ENCODE measurements around the gene ETV5. TPM values are rescaled to one million over a fixed set of nuclear protein-coding genes. Genes with fewer than 3 reads are reported as not detected.

The ETV5 gene
- total and polyA plus RNA-seq, 9 of the 15 experiments (the other 6 are each of a cell fraction or from before 2014, with no cell fraction given), result 9.2 to 25.9 (median 15.9) TPM

- TF ChIP-seq CHD4 (IDR thresholded peaks at IDR 0.05; ENCODE audit: insufficient read depth, insufficient replicate concordance, low read depth, low read length, poor library complexity, severe bottlenecking), result no peak
Measured at GRCh38 chr3:186048119-186048518, 60.8 kb downstream of the ETV5 start (continued).

DNA sequence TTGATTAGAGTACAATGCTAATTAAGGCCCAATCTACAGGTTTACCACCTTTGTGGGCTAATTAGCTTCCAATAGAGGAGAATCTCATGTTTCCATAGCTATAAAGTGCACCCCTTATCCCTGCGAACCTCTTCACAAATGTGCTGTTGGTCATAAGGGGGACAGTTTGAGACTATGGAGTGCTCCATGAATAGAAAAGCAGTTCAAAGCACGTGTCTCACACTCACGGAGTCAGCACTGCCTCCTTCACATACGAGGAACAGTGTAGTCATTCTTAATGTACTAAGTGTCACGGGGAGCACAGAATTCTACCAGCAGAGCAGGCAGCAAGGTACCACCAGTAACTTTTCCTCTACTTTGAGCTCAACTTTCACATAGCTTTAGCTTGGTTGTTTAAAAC lies 62.1 kb downstream of the ETV5 start:
- no peak overlapping the region for H3K4me3 ChIP-seq
- 59% methylated on average over 5 of the region's 5 CpGs for whole genome bisulfite sequencing (ENCODE audit: insufficient coverage, low coverage, missing lambda C conversion rate)
- no peaks in the 10 kb centered on the region; a peak in 2 of 5 replicates for H3K4me1 ChIP-seq (replicated peaks in 1 of 2; ENCODE audit: control insufficient read depth in 2 of 2, insufficient read depth in 2 of 2, low read length in 2 of 2)
- peaks cover 12% of the 10 kb centered on the region; the same call in 2 of the 3 replicates for H3K36me3 ChIP-seq (ENCODE audit: control insufficient read depth, insufficient read depth, low read length)
- in situ Hi-C loops (cut with MboI) (no loop called here), intact Hi-C loops (cut with micrococcal nuclease) (no loop called here)
- H3K27me3 ChIP-seq (ENCODE audit: control insufficient read depth in 2 of 2, insufficient read depth in 2 of 2, low read length in 2 of 2), result peaks cover 0 to 9% of the 10 kb centered on the region in 2 experiments; a peak in 2 of 5 replicates
- H3K79me2 ChIP-seq (ENCODE audit: control insufficient read depth, insufficient read depth, low read length), result no peaks in the 10 kb centered on the region
- DNase-seq (ENCODE audit: extremely low read depth in 1 of 4, low spot score in 3 of 4), result no peak
- no peaks in the 10 kb centered on the region for H3K9me3 ChIP-seq (replicated peaks; ENCODE audit: control insufficient read depth, insufficient read depth, low read depth, low read length)
- H3K4me2 ChIP-seq (ENCODE audit: insufficient read depth, low read length), result no peak overlapping the region
- ATAC-seq, result no peak
- H4K20me1 ChIP-seq (replicated peaks; ENCODE audit: control insufficient read depth, insufficient read depth, low read length), result no peaks in the 10 kb centered on the region
- POLR2A ChIA-PET, result interaction anchor here (0.6 kb wide), 2 partner anchors 66 to 154 kb away, joined by 3 read pairs; no protein-coding TSS in a partner anchor
- no peak for FAIRE-seq
- H3K9ac ChIP-seq (ENCODE audit: insufficient read depth in 1 of 2, low read depth in 2 of 2, low read length in 2 of 2), result no peak overlapping the region
- H3K27ac ChIP-seq (ENCODE audit: extremely low read depth, low read depth, low read length), result no peak overlapping the region
- H3K9me1 ChIP-seq (ENCODE audit: control insufficient read depth, insufficient read depth, low read length), result no peaks in the 10 kb centered on the region
- no peak overlapping the region for H2AFZ ChIP-seq (ENCODE audit: low read depth, low read length)
- TF ChIP-seq, protein P1, sequence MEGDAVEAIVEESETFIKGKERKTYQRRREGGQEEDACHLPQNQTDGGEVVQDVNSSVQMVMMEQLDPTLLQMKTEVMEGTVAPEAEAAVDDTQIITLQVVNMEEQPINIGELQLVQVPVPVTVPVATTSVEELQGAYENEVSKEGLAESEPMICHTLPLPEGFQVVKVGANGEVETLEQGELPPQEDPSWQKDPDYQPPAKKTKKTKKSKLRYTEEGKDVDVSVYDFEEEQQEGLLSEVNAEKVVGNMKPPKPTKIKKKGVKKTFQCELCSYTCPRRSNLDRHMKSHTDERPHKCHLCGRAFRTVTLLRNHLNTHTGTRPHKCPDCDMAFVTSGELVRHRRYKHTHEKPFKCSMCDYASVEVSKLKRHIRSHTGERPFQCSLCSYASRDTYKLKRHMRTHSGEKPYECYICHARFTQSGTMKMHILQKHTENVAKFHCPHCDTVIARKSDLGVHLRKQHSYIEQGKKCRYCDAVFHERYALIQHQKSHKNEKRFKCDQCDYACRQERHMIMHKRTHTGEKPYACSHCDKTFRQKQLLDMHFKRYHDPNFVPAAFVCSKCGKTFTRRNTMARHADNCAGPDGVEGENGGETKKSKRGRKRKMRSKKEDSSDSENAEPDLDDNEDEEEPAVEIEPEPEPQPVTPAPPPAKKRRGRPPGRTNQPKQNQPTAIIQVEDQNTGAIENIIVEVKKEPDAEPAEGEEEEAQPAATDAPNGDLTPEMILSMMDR (IDR thresholded peaks at IDR 0.05 in 2 of 3, conservative IDR thresholded peaks at IDR 0.05 in 1 of 3; ENCODE audit: insufficient read depth in 2 of 3, low read depth in 1 of 3, low read length in 3 of 3), result no peak
- TF ChIP-seq, protein P2, sequence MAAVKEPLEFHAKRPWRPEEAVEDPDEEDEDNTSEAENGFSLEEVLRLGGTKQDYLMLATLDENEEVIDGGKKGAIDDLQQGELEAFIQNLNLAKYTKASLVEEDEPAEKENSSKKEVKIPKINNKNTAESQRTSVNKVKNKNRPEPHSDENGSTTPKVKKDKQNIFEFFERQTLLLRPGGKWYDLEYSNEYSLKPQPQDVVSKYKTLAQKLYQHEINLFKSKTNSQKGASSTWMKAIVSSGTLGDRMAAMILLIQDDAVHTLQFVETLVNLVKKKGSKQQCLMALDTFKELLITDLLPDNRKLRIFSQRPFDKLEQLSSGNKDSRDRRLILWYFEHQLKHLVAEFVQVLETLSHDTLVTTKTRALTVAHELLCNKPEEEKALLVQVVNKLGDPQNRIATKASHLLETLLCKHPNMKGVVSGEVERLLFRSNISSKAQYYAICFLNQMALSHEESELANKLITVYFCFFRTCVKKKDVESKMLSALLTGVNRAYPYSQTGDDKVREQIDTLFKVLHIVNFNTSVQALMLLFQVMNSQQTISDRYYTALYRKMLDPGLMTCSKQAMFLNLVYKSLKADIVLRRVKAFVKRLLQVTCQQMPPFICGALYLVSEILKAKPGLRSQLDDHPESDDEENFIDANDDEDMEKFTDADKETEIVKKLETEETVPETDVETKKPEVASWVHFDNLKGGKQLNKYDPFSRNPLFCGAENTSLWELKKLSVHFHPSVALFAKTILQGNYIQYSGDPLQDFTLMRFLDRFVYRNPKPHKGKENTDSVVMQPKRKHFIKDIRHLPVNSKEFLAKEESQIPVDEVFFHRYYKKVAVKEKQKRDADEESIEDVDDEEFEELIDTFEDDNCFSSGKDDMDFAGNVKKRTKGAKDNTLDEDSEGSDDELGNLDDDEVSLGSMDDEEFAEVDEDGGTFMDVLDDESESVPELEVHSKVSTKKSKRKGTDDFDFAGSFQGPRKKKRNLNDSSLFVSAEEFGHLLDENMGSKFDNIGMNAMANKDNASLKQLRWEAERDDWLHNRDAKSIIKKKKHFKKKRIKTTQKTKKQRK (IDR thresholded peaks at IDR 0.05; ENCODE audit: borderline replicate concordance, low read depth, low read length), result no peak
- TF ChIP-seq HCFC1 (IDR thresholded peaks at IDR 0.05; ENCODE audit: low read depth, low read length), result no peak
- no peak for TF ChIP-seq TEAD4 (IDR thresholded peaks at IDR 0.05; ENCODE audit: low read length)
- no peak for TF ChIP-seq TEAD4 (CRISPR knock-in tag; IDR thresholded peaks at IDR 0.05; ENCODE audit: borderline replicate concordance)
- TF ChIP-seq YY1 (IDR thresholded peaks at IDR 0.05; ENCODE audit: borderline replicate concordance in 1 of 3, control insufficient read depth in 1 of 3, extremely low read depth in 1 of 3, insufficient read depth in 3 of 3, insufficient read length in 1 of 3, insufficient replicate concordance in 2 of 3, low read depth in 1 of 3, low read length in 2 of 3), result no peak
- TF ChIP-seq TFAM (CRISPR knock-in tag; conservative IDR thresholded peaks at IDR 0.05), result no peak
- no peak for TF ChIP-seq TRIM28 (IDR thresholded peaks at IDR 0.05)
- TF ChIP-seq ZNF75A (CRISPR knock-in tag; IDR thresholded peaks at IDR 0.05), result no peak
- no peak for TF ChIP-seq ZNF639 (CRISPR knock-in tag; conservative IDR thresholded peaks at IDR 0.05 in 1 of 2, IDR thresholded peaks at IDR 0.05 in 1 of 2)
- no TSS peak for BruUV-seq (replicated peaks)
- CTCF ChIA-PET (ENCODE audit: low intra/inter-chr PET ratio), result no interaction called here

Data from K562 (cell line).